GM21825 (cell line): ENCODE results near the gene RCC2.

Experiments used
- ATAC-seq: cut with Tn5 transposase; IDR thresholded peaks from one replicate; pipeline ENCODE4 v1.9.1; 2021; ENCODE audit warnings: mild to moderate bottlenecking, moderate library complexity; ENCODE audit not compliant: unreplicated experiment

RCC2 gene

DNA sequence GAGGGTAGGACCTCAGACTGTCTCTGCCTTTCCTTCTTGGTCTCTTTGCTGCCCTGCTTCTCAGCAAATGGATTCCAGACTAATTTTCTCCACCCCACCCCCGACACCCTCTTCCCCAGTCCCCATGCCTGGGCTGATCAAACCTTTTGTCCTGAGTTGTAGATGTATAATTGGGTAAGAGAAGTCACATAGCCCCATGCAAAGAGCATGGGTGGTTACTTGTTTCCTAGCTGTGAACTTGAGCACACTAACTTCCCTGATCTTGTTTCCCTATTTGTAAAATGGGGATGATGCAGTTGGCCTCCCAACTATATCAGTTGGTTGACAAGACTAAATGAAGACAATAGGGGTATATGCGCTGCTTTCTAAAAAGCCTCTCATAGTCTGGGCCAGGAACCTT, 58.3 kb downstream of the RCC2 start:
- no peak for ATAC-seq

DNA sequence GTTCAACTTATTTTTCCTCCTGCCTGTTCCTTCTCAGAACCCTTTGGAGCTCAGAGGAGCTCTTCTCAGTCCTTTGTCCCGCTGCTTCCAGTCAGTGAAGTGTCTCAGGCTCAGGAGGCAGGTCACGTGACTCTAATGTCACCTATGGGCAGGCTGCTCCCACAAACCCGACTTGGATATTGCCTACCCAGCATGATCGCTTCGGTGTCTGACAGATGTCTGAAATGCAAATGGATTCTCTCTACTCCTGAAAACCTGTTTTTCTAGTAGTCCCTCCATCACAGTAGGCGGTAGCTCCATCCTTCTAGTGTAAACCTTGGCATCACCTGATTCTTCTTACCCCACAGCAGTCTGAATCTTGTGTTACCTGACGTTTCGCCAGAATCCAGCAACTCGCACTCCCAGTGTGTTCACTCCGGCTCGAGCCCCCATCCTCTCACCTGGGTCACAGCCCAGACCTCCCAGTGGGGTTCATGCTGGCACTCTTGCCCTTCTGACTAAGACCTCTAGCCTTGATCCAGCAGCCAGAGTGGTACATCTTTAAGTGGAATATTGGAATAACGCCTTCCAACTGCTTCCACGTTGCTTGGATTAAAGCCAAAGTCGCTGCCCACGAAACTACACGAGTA, 62.0 kb downstream of the RCC2 start:
- no peak for ATAC-seq

DNA sequence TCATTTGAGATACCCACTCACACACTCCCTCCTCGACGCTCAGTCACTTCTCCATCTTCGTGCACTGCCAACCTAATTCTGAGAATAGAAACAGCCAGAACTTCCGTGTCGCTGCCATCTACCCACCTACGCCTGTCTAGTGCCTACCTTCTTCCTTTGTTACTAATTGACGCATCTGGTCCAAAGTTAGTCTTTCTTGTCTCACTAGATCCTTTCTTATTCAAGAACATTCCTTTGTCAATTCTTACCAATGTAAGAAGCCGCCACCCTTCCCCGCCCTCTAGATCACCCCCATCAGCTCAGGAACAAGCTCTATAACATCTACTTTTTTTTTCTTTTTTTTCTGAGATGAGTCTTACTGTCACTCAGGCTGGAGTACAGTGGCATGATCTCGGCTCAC, 63.8 kb downstream of the RCC2 start:
- ATAC-seq, result no peak

DNA sequence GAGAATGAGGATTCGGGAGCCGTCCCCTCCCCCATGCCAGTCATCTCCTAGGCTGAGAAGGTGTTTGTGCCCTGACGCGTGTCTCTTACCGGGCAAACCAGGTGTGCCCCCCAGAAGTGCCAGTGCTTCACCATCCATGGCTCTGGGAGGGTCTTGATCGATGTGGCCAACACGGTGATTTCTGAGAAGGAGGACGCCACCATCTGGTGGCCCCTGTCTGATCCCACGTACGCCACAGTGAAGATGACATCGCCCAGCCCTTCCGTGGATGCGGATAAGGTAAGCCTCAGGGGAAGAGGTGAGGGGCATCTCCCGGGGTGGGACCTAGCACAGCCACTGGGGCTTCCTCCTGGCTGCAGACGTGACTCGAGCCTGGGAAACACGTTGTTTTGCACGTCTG, 66.5 kb downstream of the RCC2 start:
- ATAC-seq, result no peak

DNA sequence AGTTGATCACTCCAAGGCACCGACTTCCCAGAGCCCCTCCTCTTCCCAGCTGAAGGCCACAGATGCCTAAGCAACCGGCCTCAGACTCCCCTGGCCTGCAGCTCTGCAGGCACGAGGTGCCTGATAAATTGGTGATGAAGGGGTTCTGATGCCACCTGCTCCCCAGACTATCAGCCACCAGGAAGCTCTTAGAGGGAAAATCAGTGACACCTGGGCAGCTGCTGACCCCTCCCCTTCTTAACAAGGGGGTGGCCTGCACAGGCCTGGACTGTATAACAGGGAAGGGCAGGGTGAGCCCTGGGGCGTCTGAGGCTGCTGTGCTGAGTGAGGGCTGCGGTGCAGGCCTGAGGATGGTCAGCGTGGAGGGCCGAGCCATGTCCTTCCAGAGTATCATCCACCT, 67.6 kb downstream of the RCC2 start, which contains the start of gene PADI6:
PADI6 (plus strand) TSS at position 301 of the 400 bp plus-strand sequence; CDS start at position 351, 50 bp downstream.
- no peak for ATAC-seq

DNA sequence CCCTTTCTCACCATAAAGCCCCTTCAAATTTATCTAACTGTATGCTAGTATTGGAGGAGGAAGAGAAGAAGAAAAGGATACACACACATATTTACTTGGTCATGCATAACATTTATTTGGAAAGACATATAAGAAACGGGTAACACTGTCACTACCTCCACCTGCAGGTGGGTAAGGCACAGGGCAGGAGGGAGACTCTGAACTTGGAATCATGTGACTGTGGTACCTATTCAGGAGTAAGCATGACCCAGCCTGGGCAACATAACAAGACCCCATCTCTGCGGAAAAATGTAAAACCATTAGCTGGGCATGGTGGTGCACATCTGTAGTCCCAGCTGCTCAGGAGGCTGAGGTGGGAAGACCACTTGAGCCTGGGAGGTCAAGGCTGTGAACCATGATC, 68.9 kb downstream of the RCC2 start:
- ATAC-seq, result no peak

DNA sequence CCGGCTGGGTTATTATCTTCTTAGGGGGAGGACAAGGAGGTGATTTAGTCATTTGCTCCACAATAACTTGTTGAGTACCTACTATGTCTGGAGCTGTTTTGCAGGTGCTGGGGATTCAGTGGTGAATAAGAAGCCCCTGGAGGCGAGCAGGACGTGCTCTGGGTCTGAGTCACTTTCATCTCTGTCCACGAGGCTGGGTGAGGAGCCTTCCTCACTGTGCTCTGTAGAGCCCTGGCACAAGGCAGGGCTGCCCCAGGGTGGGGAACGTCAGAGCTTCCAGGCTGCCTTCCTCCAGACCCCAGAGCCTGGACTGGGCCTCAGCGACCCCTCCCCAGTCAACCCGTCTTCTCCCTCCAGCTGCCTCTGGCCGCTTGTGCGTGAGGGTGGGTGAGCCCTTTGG, 70.0 kb downstream of the RCC2 start:
- ATAC-seq, result no peak

DNA sequence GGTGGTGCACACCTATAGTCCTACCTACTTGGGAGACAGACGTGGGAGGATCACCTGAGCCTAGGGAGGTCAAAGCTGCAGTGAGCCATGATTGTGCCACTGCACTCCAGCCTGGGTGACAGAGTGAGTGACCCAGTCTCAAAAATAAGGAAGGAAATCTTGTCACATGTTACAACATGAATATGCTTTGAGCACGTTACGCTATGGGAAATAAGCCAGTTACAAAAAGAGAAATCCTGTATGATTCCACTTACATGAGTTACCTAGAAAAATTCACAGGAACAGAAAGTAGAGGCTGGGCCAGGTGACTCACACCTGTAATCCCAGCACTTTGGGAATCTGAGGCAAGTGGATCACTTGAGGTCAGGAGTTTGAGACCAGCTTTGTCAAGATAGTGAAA, 74.2 kb downstream of the RCC2 start:
- ATAC-seq, result no peak

DNA sequence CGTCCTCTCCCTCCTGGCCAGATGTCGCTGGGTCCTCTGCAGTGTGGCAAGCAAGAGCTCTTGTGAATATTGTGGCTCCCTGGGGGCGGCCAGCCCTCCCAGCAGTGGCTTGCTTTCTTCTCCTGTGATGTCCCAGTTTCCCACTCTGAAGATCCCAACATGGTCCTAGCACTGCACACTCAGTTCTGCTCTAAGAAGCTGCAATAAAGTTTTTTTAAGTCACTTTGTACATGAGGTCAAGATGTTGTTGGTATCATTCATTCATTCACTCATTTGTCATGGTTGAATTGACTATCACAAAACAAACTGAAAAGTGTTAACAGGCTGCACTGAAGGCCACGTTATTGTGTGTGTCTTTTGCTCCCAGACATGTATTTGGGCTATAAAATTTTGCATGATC, 75.7 kb downstream of the RCC2 start:
- ATAC-seq, result no peak

DNA sequence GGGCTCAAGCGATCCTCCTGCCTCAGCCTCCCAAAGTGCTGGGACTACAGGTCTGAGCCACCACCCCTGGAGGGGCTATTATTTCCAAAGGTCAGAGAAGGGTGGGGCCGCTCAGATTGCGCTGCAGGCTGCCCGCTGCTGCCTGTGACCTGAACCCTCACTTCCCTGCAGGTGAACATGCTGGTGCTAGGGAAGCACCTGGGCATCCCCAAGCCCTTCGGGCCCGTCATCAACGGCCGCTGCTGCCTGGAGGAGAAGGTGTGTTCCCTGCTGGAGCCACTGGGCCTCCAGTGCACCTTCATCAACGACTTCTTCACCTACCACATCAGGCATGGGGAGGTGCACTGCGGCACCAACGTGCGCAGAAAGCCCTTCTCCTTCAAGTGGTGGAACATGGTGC, 76.1 kb downstream of the RCC2 start:
- ATAC-seq, result no peak

DNA sequence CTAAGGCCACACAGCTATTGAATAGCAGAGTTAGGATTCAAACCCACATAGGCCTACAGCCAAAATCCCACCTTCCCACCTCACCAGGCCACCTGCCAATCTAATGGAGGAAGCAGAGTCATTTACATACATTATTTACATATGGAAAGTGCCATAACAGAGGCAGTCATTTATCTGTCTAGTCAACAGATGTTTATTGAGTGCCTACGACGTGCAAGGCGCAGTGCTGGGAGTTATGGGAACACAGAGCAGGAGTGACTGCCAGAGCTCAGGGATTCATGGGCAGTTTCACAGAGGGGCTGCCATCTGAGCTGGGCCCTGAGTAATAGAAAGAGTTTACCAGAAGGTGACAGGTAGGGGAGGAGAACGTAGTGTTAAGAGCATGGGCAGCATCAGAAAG, 77.8 kb downstream of the RCC2 start:
- no peak for ATAC-seq

DNA sequence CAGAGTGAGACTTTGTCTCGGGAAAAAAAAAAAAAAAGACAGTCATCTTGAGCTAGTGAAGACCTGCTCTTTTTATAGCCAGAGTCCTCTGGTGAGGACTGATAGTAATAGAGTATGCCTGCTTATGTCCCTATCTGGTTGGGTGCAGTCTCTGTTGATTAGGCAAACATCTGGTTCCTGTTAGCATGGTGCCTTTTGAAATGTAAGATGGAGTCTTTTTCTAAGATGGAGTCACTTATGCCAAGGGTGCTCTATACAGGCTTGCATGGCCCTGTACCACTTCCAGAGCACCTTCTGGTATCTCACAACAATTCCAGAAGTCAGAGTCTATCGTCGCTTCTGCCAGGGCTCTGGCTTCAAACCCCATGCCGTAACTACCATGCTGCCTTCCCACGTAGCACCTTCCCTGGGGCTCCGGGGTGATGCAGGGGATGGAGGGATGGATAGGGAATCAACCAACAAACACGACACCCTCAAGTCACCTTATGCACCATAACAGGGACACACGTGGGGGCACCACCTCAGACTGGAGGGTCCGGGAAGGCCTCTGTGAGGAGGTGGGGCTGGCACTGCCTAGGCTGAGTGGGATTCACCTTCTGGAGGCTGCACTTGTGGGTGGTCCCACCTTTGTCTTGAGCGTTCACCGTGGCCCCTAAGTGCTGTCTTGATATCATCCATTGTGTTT, 79.1 kb downstream of the RCC2 start:
- ATAC-seq, result no peak

DNA sequence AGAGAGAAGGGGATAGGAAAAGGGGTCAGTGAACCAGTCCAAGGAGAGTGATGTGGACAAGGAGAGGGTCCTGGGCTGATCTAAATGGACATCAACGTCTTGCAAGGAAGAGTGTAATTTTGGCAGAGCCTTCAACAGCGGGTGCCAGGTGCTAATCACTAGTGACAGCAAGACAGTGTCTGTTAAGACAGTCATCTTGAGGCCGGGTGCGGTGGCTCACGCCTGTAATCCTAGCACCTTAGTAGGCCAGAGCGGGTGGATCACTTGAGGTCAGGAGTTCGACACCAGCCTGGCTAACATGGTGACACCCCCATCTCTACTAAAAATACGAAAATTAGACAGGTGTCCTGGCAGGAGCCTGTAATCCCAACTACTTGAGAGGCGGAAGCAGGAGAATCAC, 79.7 kb downstream of the RCC2 start:
- ATAC-seq, result no peak

DNA sequence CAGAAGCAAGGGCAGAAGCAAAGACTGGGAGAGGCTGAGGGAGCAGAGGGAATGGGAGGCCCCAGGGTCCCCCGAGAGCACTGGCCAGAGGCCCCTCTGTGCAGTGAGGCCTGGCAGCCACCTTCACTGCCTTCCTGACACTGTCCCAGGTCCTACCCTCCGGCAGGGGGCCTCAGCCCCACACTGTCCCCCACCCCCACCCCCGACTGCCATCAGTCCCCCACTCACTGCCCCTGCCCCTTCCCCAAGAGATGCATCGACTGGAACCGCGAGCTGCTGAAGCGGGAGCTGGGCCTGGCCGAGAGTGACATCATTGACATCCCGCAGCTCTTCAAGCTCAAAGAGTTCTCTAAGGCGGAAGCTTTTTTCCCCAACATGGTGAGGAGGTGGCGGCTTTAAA, 80.4 kb downstream of the RCC2 start:
- no peak for ATAC-seq

DNA sequence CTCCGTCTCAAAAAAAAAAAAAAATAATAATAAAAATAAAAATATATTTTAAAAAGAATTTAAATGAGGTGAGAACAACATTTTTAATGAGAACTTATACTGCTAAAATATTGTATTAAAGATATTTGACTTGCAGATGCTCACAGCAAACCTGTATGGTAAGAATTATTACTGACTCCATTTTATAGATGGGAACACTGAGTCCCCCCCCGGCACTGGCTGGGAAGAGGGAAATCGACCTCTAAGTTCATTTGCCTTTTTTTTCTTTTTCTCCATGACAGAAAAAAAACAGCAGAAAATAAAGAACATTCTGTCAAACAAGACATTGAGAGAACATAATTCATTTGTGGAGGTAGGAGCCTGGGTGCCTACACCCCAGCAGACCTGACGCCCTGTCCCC, 80.9 kb downstream of the RCC2 start:
- ATAC-seq, result no peak
